Astrocyte (in vitro differentiated cells and primary cell): ENCODE measurements around the gene RELN. TPM values are rescaled to one million over a fixed set of nuclear protein-coding genes. Genes with fewer than 3 reads are reported as not detected.

Experiments
- DNase-seq: peaks from one replicate; pipeline ENCODE4 v3.0.0-alpha.2; 2010; ENCODE audit warnings: low read depth
- FAIRE-seq: peaks from 2 replicates; lab custom pipeline; 2011; peaks lifted over from hg19 to GRCh38; lab: Jason Lieb, UNC
- H2AFZ ChIP-seq: 2 replicates; pipeline ENCODE4 v1.6.0; 2012; ENCODE audit warnings: low read depth, low read length, inconsistent platforms
- H3K27ac ChIP-seq: 2 replicates; pipeline ENCODE4 v1.5.1; 2011; ENCODE audit warnings: low read depth, low read length, inconsistent platforms
- H3K27me3 ChIP-seq: 2 replicates; pipeline ENCODE4 v1.6.0; 2011; ENCODE audit warnings: low read length, inconsistent platforms; ENCODE audit not compliant: insufficient read depth
- H3K36me3 ChIP-seq: 2 replicates; pipeline ENCODE4 v1.5.1; 2011; ENCODE audit warnings: low read length, inconsistent platforms; ENCODE audit not compliant: insufficient read depth
- H3K4me1 ChIP-seq: 2 replicates; pipeline ENCODE4 v1.5.1; 2011; ENCODE audit warnings: low read length, inconsistent platforms; ENCODE audit not compliant: insufficient read depth
- H3K4me2 ChIP-seq: 2 replicates; pipeline ENCODE4 v1.6.0; 2012; ENCODE audit warnings: low read length, inconsistent platforms
- H3K4me3 ChIP-seq: 2 replicates; pipeline ENCODE4 v1.5.1; 2011; ENCODE audit warnings: low read depth, mild to moderate bottlenecking, low read length, inconsistent platforms; ENCODE audit not compliant: insufficient read depth
- H3K79me2 ChIP-seq: 2 replicates; pipeline ENCODE4 v1.6.0; 2012; ENCODE audit warnings: mild to moderate bottlenecking, low read length, inconsistent platforms; ENCODE audit not compliant: insufficient read depth
- H3K9ac ChIP-seq: 2 replicates; pipeline ENCODE4 v1.6.0; 2012; ENCODE audit warnings: mild to moderate bottlenecking, low read length, inconsistent platforms
- H3K9me3 ChIP-seq: 2 replicates; pipeline ENCODE4 v1.5.1; 2012; ENCODE audit warnings: low read depth, mild to moderate bottlenecking, low read length, inconsistent platforms; ENCODE audit not compliant: insufficient read depth
- H4K20me1 ChIP-seq: 2 replicates; pipeline ENCODE4 v1.6.0; 2012; ENCODE audit warnings: low read length, inconsistent platforms; ENCODE audit not compliant: insufficient read depth
- H3K27ac Mint-ChIP-seq: one replicate; pipeline ENCODE4 v1.8.0; 2021; ENCODE audit warnings: mild to moderate bottlenecking, mixed read lengths; ENCODE audit not compliant: unreplicated experiment
- H3K27me3 Mint-ChIP-seq: one replicate; pipeline ENCODE4 v1.8.0; 2021; ENCODE audit warnings: low read depth, mixed read lengths; ENCODE audit not compliant: unreplicated experiment
- H3K36me3 Mint-ChIP-seq: one replicate; pipeline ENCODE4 v1.8.0; 2021; ENCODE audit warnings: low read depth, mixed read lengths; ENCODE audit not compliant: unreplicated experiment
- H3K4me1 Mint-ChIP-seq: one replicate; pipeline ENCODE4 v1.8.0; 2021; ENCODE audit warnings: low read depth, mixed read lengths; ENCODE audit not compliant: unreplicated experiment
- H3K4me3 Mint-ChIP-seq: one replicate; pipeline ENCODE4 v1.8.0; 2021; ENCODE audit warnings: mild to moderate bottlenecking, moderate library complexity, mixed read lengths; ENCODE audit not compliant: unreplicated experiment
- H3K9me3 Mint-ChIP-seq: one replicate; pipeline ENCODE4 v1.8.0; 2021; ENCODE audit warnings: mild to moderate bottlenecking, mixed read lengths; ENCODE audit not compliant: unreplicated experiment
- CTCF ChIP-seq: IDR thresholded peaks from 2 replicates; pipeline ENCODE4 v1.5.1; 2011; ENCODE audit warnings: low read depth, mild to moderate bottlenecking, inconsistent platforms, low read length, moderate library complexity; ENCODE audit not compliant: insufficient read depth
- EZH2 ChIP-seq: IDR thresholded peaks from 2 replicates; pipeline ENCODE4 v1.6.1; 2012; ENCODE audit warnings: mild to moderate bottlenecking, low read length, inconsistent platforms; ENCODE audit not compliant: insufficient read depth
- total RNA-seq: library from RNA; stranded (reverse); gene quantifications from 2 replicates; pipeline ENCODE4 v1.2.1, GENCODE V29; 2021

RELN gene
- total RNA-seq, 1 donor from 2014 or later: 0.98 TPM

DNA sequence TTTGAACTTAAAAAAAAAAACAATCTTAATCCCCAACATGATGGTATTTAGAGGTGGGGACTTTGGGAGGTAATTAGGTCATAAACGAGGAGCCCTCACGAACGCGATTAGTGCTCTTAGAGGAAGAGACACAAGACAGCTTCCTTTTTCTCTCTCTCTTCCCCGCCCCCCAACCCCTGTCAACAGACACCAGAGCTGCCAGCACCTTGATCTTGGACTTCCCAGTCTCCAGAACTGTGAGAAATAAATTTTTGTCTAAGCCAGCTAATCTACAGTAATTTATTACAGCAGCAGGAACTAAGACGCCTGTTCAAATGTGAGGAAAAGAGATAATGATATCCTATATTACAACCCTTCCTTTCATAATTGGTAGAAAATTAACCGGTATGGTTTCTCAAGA is 40.1 kb downstream of the RELN start:
- TF ChIP-seq CTCF: no peak
- TF ChIP-seq EZH2: no peak
- H3K4me3 ChIP-seq: no peak overlapping the region
- H3K4me2 ChIP-seq: no peak overlapping the region
- no peak for FAIRE-seq
- H3K9ac ChIP-seq: no peak overlapping the region
- Mint-ChIP-seq H3K4me3 (no peak overlapping the region), H3K27ac (no peak overlapping the region), H3K27me3 (no peaks in the 10 kb centered on the region), H3K9me3 (no peaks in the 10 kb centered on the region), H3K36me3 (no peaks in the 10 kb centered on the region), H3K4me1 (no peaks in the 10 kb centered on the region)
- H3K27ac ChIP-seq: no peak overlapping the region
- H3K36me3 ChIP-seq: no peaks in the 10 kb centered on the region
- H4K20me1 ChIP-seq: no peaks in the 10 kb centered on the region
- no peak for DNase-seq
- H3K9me3 ChIP-seq: no peaks in the 10 kb centered on the region
- no peak overlapping the region for H2AFZ ChIP-seq
- no peaks in the 10 kb centered on the region for H3K27me3 ChIP-seq
- no peaks in the 10 kb centered on the region for H3K79me2 ChIP-seq
- H3K4me1 ChIP-seq: no peaks in the 10 kb centered on the region

DNA sequence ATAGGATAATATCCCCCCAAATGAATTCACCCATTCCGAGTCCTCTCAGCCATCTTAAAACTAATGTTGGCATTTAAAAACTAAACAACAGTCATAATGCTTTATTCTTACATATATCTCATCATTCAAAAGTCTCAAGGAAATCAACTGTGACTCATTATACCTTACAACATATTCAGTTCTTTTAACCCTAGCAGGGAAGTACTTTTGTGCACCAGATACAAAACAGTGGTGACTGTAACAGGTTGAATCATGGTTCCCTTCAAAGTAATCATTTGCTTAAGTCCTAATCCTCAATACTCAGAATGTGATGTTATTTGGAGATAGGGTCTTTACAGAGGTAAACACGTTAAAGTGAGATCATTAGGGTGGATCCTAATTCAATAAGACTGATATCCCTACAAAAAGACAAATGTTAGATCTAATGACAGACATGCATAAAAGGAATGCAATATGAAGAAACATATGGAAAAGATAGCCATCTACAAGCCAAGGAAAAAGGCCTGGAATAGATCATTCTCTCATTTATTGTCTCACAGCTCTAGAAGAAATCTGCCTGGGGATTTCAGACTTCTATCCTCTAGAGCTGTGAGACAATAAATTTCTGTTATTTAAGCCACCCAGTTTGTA is 42.3 kb downstream of the RELN start:
- Histone ChIP-seq H2AFZ (no peak overlapping the region), H3K36me3 (no peaks in the 10 kb centered on the region), H3K4me2 (no peak overlapping the region), H3K27ac (no peak overlapping the region), H3K27me3 (no peaks in the 10 kb centered on the region), H3K9me3 (no peaks in the 10 kb centered on the region), H4K20me1 (no peaks in the 10 kb centered on the region), H3K4me1 (no peaks in the 10 kb centered on the region), H3K4me3 (no peak overlapping the region), H3K9ac (no peak overlapping the region), H3K79me2 (no peaks in the 10 kb centered on the region)
- Mint-ChIP-seq H3K36me3 (no peaks in the 10 kb centered on the region), H3K4me3 (no peak overlapping the region), H3K4me1 (no peaks in the 10 kb centered on the region), H3K27ac (no peak overlapping the region), H3K27me3 (no peaks in the 10 kb centered on the region), H3K9me3 (peaks cover 2% of the 10 kb centered on the region)
- no peak for DNase-seq
- FAIRE-seq: no peak
- TF ChIP-seq EZH2 (no peak), CTCF (no peak)

DNA sequence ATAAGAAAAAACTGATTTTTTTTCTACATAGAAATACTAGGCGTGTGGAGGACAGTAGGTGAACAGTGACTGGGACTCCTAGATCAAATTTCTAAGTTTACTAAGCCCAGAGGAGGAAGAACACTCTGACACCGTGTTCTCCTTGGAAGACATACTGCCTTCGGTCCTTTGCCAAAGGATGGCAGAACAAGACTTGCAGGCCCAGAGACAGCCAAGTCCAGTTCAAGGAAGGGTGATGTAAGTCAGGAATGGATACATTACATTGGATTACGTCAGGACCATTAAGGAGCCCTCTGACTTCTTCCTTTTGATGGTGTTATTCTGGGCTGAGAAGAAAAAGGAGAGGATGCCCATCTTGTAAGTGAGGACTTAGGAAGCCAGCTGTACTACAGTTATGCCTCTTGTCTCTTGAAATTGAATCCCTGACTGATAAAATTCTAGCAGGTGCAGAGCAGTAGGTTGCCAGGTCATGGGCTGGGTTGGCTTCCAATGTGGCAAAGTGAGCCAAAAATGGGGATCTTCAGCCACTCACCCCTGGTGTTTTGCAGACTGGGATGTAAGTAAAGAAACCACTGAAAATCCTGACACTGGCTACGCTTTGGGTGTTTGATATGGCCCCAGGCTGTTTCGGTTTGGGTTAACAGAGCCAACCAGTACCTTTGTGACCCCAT is 45.1 kb downstream of the RELN start:
- Histone ChIP-seq H2AFZ (no peak overlapping the region), H3K9me3 (no peaks in the 10 kb centered on the region), H3K4me2 (no peak overlapping the region), H3K36me3 (no peaks in the 10 kb centered on the region), H3K4me1 (no peaks in the 10 kb centered on the region), H3K9ac (no peak overlapping the region), H3K27me3 (no peaks in the 10 kb centered on the region), H3K4me3 (no peak overlapping the region), H4K20me1 (no peaks in the 10 kb centered on the region), H3K27ac (no peak overlapping the region), H3K79me2 (no peaks in the 10 kb centered on the region)
- peaks cover 2% of the 10 kb centered on the region for H3K9me3 Mint-ChIP-seq
- no peak for FAIRE-seq
- H3K27me3 Mint-ChIP-seq: no peaks in the 10 kb centered on the region
- TF ChIP-seq CTCF: no peak
- no peak for TF ChIP-seq EZH2
- H3K4me1 Mint-ChIP-seq: no peaks in the 10 kb centered on the region
- no peaks in the 10 kb centered on the region for H3K36me3 Mint-ChIP-seq
- no peak for DNase-seq
- H3K27ac Mint-ChIP-seq: no peak overlapping the region
- H3K4me3 Mint-ChIP-seq: no peak overlapping the region
